SJSA1 (cell line): ENCODE data around the gene AFMID. TPM values are rescaled to one million over a fixed set of nuclear protein-coding genes. Genes with fewer than 3 reads are reported as not detected.

ENCODE experiments used
- DNase-seq, 2 experiments: peaks; one replicate each; pipeline ENCODE4 v3.0.0-alpha.2; 2015 to 2020; ENCODE audit warnings: low spot score in 2 of 2, low read depth in 1 of 2
- H3K27ac ChIP-seq: fragments of 250-450 bp; sonication (Bioruptor Pico); 2 replicates; pipeline ENCODE4 v1.5.1; 2020; ENCODE audit warnings: mild to moderate bottlenecking, moderate library complexity
- H3K27me3 ChIP-seq: fragments of 250-450 bp; sonication (Bioruptor Pico); replicated peaks from 2 replicates; pipeline ENCODE4 v1.5.1; 2020; ENCODE audit warnings: mild to moderate bottlenecking, moderate library complexity
- H3K36me3 ChIP-seq: fragments of 250-450 bp; sonication (Bioruptor Pico); 2 replicates; pipeline ENCODE4 v1.5.1; 2020; ENCODE audit warnings: mild to moderate bottlenecking
- H3K4me1 ChIP-seq: fragments of 250-450 bp; sonication (Bioruptor Pico); replicated peaks from 2 replicates; pipeline ENCODE4 v1.6.1; 2021; ENCODE audit warnings: mild to moderate bottlenecking
- H3K4me3 ChIP-seq: fragments of 250-450 bp; sonication (Bioruptor Pico); 2 replicates; pipeline ENCODE4 v1.5.1; 2020; ENCODE audit warnings: mild to moderate bottlenecking
- H3K9me3 ChIP-seq: fragments of 250-450 bp; sonication (Bioruptor Pico); replicated peaks from 2 replicates; pipeline ENCODE4 v1.5.1; 2020; ENCODE audit warnings: mild to moderate bottlenecking
- total RNA-seq: library from RNA; depleted of rRNA; stranded (reverse); fragments of >200 nt; shearing (Covaris generic); gene quantifications from 2 replicates; pipeline ENCODE4 v1.2.3, GENCODE V29; 2014

The AFMID gene
- total RNA-seq, 1 experiment from 2014 or later: 16.5 TPM

GRCh38 chr17:78146471-78146869 is 40.7 kb upstream of the AFMID start:
- Histone ChIP-seq H3K27ac (no peak overlapping the region), H3K27me3 (no peaks in the 10 kb centered on the region), H3K4me3 (no peak overlapping the region), H3K4me1 (peaks cover 8% of the 10 kb centered on the region), H3K9me3 (no peaks in the 10 kb centered on the region), H3K36me3 (no peaks in the 10 kb centered on the region)
- DNase-seq: no peak

- DNase-seq: no peak
- H3K27ac ChIP-seq: no peak overlapping the region
- no peaks in the 10 kb centered on the region for H3K9me3 ChIP-seq
- H3K36me3 ChIP-seq: no peaks in the 10 kb centered on the region
- H3K4me1 ChIP-seq: peaks cover 8% of the 10 kb centered on the region
- H3K27me3 ChIP-seq: no peaks in the 10 kb centered on the region
- H3K4me3 ChIP-seq: no peak overlapping the region
Measured at GRCh38 chr17:78146881-78147280, 40.3 kb upstream of the AFMID start.

- Histone ChIP-seq H3K4me1 (peaks cover 8% of the 10 kb centered on the region), H3K36me3 (no peaks in the 10 kb centered on the region), H3K27ac (no peak overlapping the region), H3K9me3 (no peaks in the 10 kb centered on the region), H3K4me3 (no peak overlapping the region), H3K27me3 (no peaks in the 10 kb centered on the region)
- DNase-seq: no peak
Measured at GRCh38 chr17:78147315-78147998, 39.7 kb upstream of the AFMID start.

- no peak overlapping the region for H3K4me3 ChIP-seq
- H3K27ac ChIP-seq: no peak overlapping the region
- no peaks in the 10 kb centered on the region for H3K9me3 ChIP-seq
- H3K4me1 ChIP-seq: peaks cover 8% of the 10 kb centered on the region
- DNase-seq: no peak
- no peaks in the 10 kb centered on the region for H3K36me3 ChIP-seq
- no peaks in the 10 kb centered on the region for H3K27me3 ChIP-seq
Measured at GRCh38 chr17:78148286-78149016, 38.7 kb upstream of the AFMID start.

- DNase-seq: no peak
- Histone ChIP-seq H3K9me3 (no peaks in the 10 kb centered on the region), H3K4me3 (no peak overlapping the region), H3K4me1 (no peaks in the 10 kb centered on the region), H3K27ac (no peak overlapping the region), H3K36me3 (no peaks in the 10 kb centered on the region), H3K27me3 (no peaks in the 10 kb centered on the region)
Measured at GRCh38 chr17:78151514-78152008, 35.6 kb upstream of the AFMID start.

- no peak for DNase-seq
- Histone ChIP-seq H3K4me3 (no peak overlapping the region), H3K27me3 (no peaks in the 10 kb centered on the region), H3K27ac (no peak overlapping the region), H3K36me3 (no peaks in the 10 kb centered on the region), H3K4me1 (peaks cover 11% of the 10 kb centered on the region), H3K9me3 (no peaks in the 10 kb centered on the region)
Measured at GRCh38 chr17:78154903-78155811, 32.0 kb upstream of the AFMID start.

GRCh38 chr17:78159575-78160158 is 27.5 kb upstream of the AFMID start:
- Histone ChIP-seq H3K27me3 (no peaks in the 10 kb centered on the region), H3K27ac (no peak overlapping the region), H3K9me3 (no peaks in the 10 kb centered on the region), H3K4me1 (peaks cover 12% of the 10 kb centered on the region), H3K36me3 (no peaks in the 10 kb centered on the region), H3K4me3 (no peak overlapping the region)
- DNase-seq: peak; percentile 54 to 56

GRCh38 chr17:78163881-78164747 is 23.0 kb upstream of the AFMID start:
- no peaks in the 10 kb centered on the region for H3K27me3 ChIP-seq
- H3K4me3 ChIP-seq: no peak overlapping the region
- peaks cover 24% of the 10 kb centered on the region for H3K4me1 ChIP-seq
- no peak for DNase-seq
- H3K27ac ChIP-seq: no peak overlapping the region
- 0 out of 2 replicates have a peak, but pooled peaks cover 3% of the 10 kb centered on the region for H3K36me3 ChIP-seq
- no peaks in the 10 kb centered on the region for H3K9me3 ChIP-seq

- Histone ChIP-seq H3K4me3 (no peak overlapping the region), H3K27ac (no peak overlapping the region), H3K36me3 (peaks cover 6% of the 10 kb centered on the region; the same call in 1 of the 2 replicates), H3K9me3 (no peaks in the 10 kb centered on the region), H3K4me1 (peaks cover 23% of the 10 kb centered on the region), H3K27me3 (no peaks in the 10 kb centered on the region)
- DNase-seq: no peak
Measured at GRCh38 chr17:78164748-78165607, 22.2 kb upstream of the AFMID start.

GRCh38 chr17:78166416-78166815 is 20.7 kb upstream of the AFMID start:
- Histone ChIP-seq H3K9me3 (no peaks in the 10 kb centered on the region), H3K27me3 (no peaks in the 10 kb centered on the region), H3K27ac (no peak overlapping the region), H3K4me3 (no peak overlapping the region), H3K4me1 (peaks cover 20% of the 10 kb centered on the region), H3K36me3 (peaks cover 8% of the 10 kb centered on the region)
- DNase-seq: no peak

GRCh38 chr17:78168242-78168902 is 18.8 kb upstream of the AFMID start, which contains the start of gene SYNGR2:
Gene SYNGR2, plus strand, starts transcription at chr17:78168581. Its CDS starts 36 bp downstream, at chr17:78168617.
- H3K4me1 ChIP-seq: peaks cover 34% of the 10 kb centered on the region
- no peaks in the 10 kb centered on the region for H3K9me3 ChIP-seq
- peak; percentile 64 to 81 for DNase-seq
- peak within 1 kb of the TSS; percentile 80 for H3K4me3 ChIP-seq
- no peaks in the 10 kb centered on the region for H3K27me3 ChIP-seq
- no peak within 1 kb of the TSS for H3K27ac ChIP-seq
- peaks cover 25% of the 10 kb centered on the region for H3K36me3 ChIP-seq
